Fibroblast of skin of abdomen (primary cell): ENCODE measurements around the gene IGSF3.

ENCODE experiments used
- DNase-seq: peaks from one replicate; pipeline ENCODE4 v3.0.0-alpha.2; 2013

IGSF3 gene

DNA sequence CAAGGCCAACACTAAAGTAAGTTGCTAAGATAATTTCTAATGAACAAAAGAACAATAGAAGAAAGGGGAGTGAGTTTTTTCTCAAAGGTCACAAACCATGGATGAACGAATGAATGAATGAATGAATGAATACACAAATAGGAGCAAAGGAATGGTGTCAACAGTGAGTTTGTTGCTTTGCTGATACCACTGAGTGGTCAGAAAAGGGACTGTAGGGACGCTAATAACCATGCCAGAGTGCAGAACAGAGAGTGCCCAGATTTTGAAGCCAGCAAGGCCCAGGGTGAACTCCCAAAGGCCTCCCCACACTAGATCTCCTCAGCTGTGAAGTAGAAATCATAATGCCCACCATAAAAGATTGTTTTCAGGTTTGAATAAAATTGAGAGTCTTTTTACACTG, 112.6 kb downstream of the IGSF3 start:
- DNase-seq, result no peak

DNA sequence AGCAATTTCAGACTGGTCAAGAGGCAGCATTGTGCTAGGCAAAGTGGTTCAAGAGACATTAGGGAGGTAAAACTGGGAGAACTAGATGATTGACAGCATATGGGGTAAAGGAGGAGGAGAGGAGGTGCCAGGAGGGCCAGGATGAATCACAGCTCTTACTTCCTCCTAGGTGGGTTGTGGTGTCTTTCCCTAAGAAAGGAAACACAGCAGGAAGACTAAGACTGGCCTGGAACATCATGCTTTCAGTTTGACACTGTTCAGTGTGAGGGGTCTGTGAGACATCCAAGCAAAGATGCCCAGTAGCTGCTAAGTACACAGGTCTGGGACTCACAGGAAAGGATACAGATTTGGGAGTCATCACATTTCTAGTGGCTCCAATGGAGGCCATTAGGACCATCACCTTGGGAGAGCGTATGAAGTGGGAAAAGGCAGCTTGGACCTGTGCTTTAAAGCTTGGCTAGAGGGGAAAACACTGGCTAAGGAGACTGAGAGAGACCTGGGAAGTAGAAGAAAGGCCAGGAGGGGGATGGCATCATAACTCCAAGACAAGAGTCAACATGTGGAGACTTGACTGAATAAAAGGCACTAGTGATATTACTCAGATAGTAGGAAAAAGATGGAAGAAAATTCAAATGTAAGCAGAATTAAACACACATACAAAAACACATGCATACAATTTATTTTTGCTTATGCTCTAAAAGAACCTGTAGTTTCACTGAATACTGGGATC, 114.0 kb downstream of the IGSF3 start:
- no peak for DNase-seq

DNA sequence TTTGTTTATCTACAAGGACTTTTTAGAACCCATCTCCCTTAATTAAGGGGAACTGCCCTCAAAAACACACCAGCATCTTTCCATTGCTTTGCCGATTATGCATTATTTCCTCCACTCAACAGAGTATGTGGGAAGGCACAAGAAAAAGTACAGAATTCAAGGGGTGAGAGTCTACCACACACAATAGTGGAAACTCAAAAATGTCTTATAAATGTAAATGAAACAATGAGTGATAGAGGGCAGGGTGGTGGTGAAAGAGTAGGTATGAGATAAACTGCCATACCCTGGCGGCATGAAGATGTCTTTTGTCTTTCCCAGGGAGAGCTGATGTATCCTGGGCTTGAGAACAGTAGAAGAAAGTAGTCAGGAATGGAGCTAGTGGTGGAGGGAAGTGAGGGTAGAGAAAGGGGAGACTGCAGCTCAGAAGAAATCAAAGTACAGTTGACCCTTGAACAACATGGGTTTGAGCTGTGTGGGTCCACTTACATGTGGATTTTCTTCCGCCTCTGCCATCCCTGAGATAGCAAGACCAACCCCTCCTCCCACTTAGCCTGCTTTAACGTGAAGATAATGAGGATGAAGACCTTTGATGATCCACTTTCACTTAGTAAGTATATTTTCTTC, 121.1 kb downstream of the IGSF3 start:
- DNase-seq, result no peak

DNA sequence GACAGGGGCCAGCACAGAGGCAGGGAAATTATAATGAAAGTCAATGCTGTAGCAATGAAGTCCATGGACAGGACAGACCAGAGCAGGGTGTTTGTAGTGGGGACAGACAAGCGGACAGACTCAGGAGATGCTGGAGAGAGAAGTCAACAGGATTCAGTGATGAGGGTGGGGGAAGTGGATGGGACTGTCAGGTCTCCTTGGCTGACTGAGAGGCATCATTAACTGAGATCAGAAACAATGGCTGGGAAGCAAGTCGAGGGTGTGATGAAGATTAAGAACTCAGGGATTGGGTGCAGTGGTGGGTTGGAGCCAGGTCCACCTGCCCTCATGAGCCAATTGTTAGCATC, 122.2 kb downstream of the IGSF3 start:
- no peak for DNase-seq

DNA sequence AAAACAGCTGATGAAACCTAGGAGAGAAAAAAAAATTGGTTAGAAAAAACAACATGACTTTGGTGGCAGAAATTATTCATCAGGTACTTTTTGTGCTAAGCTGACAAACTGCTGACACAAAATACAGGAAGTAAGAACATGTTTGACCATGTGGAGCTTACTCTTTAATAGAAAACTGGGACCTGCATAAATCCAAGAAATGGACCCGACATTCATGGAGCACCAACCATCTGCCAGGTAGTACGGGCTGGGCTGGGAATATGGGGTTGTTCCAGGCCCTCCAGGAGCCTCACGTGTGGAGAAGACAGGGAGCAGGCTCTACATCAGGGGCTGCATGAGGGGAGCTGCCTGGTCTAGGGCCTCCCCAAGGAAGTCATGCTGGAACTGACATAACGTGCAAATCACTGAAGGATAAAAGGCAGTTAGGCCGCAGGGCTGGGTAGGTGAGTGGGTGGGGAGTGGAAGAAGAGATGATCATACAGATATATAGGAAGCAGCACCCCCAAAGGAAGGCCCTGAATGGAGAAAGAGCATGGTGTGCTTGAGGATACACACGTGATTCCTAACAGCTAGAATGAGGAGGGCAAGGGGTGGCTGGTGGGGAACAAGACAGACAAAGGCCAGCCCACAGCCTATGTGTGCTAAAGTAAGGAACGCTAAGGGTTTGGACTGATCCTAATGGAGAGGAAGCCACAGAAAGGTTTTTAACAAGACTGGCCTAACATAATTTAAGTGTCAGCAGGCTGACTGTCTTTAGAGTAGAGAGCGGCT, 122.8 kb downstream of the IGSF3 start:
- DNase-seq, result no peak

DNA sequence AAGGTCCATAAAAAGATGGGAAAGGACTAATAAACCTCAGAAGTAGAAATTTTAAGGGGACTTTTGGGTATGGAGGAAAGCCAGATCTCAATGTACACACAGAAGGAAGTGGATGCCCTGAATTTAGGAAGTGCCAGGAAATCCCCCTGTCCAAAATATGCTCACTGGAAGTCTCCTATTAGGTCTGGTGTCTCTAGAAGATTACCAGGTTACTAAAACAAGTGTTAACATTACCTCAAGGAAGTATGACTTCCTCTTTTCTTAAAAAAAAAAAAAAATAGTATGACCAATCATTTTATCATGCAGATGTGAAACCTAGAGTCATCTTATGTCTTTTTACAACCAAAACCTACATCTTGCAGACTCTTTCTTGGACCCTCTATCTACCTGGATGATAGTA, 127.4 kb downstream of the IGSF3 start:
- no peak for DNase-seq

DNA sequence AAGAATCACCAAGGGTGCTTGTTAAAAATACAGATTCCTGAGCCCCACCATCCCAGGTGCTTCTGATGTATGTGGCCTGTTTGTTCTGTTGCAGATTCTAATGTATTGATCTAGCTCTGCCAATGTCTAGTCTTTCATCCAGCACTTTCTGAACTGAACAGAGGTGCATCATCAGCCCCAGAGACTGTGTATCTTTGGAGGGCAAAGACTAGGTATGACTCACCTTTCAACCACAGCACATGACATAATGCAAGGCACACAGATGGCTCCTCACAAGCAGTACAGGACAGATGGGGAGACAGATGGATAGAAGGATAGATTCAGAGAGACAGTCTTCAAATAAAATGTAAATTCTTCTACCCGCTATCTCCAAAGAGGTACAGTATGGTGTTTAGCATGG, 129.0 kb downstream of the IGSF3 start:
- peak; percentile 40 for DNase-seq

DNA sequence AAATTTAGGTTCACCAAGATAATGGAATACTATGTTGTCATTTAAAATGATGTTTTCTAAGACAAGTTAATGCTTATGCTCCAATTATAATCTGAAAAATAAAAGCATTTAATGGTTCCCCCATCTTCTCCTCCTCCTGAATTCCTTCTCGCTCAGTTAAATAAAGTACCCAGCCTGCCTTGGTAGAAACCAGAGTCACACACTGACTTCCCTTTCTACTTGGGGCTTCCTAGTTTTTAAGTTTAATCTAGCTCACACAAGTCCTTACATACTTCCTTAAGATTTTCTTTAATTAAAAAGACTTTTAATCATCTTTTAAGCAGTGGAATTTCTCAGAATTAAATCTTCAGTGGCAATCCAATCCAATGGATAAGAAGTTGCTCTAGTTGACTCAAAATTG, 129.6 kb downstream of the IGSF3 start:
- no peak for DNase-seq

DNA sequence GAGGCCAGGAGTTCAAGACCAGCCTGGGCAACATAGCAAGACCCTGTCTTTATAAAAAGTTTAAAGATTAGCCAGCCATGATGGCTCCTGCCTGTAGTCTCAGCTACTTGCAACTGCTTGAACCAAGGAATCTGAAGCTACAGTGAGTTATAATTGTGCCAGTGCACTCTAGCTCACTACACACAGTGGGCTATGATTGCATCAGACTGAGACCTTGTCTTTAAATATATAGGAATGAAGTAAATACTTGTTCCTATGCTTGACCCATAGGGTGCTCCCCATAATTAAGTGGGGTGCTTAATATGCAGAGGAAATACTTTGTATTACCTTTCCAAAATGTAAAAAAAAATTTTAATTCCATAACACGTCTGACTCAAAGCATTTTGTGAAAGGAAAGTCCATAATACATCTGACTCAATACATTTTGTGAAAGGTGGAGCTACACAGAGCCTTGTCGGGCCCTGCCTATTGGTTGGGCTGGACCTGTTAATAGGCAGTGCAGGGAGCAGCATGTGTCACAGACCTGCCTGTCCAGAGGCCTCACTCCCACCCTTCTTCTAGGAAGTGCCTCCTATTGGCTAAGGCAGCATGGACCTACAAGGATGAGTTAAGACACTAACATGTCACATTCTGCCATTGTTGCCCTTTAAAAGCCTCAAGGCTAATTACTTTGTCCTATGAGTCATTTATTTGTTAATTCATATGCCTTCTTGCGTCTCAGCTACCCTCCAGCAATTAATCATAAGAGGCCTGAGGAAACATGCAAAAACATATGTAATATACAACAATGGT, 130.3 kb downstream of the IGSF3 start:
- DNase-seq, result peak; percentile 27

DNA sequence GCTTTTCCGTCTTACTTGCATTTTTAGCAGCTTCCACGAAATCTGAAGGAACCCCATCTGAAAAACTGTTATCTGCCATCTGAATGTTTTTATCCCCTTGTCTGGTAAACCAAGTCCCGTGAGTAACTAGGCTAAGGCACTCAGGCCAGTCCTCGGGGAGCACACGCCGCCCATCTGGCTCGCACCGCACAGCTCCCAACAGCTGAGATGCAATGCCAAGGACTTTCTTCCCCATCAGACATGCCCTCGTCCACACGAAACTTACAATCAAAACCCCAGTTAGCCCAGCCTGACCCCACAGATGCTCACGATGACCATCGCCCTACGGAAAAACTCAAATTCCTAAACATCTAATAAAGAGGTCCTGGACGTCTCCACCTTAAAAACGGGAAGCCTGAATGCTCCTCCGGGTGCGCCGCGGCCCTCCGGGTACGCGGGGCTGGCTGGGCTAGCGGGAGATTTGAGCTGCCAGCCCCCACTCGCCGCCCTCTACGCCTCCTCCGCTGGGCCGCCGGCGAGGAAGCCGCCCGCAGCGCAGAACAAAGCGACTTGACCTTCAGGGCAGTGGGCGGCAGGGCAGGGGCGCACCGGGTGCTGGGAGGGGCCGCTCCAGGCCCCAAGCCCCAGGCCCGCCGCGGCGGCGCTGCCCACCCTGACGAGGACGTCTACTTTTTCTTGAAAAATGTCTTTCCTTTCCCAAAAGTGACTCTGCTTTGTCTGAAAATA, 133.4 kb downstream of the IGSF3 start:
- no peak for DNase-seq

DNA sequence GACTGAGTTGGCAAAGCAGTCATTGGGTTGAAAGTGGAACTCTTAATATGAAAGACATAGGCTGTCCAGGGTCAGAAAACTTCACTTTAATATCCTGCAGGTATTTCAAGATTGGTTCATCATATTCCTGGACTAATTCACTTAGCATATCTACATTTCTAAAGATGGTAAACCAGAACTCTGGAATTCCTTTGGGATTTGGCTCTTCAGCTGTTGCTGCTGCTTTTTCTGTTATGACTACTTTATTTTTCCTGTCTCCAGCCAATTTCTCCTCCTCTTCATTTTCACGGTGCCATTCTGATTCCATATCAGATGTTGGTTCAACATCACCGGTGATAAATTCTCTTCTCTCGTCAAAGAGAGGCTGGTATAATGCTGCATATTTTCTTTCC, 134.1 kb downstream of the IGSF3 start:
- DNase-seq, result no peak

DNA sequence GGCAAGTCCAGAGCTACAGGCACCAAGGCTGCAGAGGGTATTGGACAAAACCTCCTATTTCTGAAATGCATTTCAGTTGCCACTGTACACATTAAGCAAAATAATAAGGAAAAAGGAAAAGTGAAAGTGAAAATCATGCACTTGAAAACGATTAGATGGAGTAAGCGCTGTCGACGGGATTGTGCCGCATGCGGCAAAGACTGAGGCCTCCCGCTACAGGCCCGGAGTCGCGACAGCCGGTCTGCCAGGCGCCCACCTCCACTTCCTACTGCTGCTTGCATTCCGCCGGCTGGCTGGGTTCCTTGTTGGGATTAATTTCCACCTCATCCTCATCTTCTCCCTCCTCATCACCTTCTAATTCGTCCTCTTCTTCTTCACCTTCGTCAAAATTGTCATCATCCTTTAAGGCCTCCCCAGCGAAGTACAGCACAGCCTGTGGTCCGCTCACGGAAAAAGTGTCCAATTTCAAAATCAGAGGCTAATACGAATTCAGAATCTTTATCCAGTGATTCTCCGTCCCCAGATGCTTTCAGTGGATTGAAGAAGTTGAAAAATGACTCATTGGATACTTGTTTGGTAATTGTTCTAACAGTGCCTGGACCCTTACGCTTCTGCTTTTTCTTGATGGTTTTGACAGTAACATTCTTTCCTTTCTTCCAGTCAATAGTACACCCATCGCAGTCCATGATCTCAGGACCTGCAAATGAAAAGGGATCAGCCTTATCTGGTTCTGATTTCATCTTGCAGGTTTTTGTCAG, 134.7 kb downstream of the IGSF3 start:
- no peak for DNase-seq

DNA sequence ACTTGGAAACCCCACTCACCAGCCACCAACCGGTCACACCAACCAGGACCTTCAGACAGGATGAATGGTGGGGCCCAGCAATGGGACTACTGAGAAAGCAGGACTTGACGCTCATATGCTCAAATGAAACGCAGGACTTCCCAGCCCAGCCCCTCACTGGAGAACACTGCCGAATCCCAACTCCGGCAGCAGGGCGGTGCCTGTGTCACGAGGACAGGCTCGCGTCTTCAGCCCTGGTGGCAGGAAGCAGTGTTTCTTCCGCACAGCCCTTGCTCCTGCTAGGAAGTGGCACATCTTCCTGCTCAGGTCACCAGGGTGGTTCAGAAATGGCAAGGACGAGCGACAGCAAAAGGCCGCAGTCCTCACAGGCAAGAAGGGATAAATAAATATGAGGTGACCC, 135.6 kb downstream of the IGSF3 start:
- DNase-seq, result no peak

DNA sequence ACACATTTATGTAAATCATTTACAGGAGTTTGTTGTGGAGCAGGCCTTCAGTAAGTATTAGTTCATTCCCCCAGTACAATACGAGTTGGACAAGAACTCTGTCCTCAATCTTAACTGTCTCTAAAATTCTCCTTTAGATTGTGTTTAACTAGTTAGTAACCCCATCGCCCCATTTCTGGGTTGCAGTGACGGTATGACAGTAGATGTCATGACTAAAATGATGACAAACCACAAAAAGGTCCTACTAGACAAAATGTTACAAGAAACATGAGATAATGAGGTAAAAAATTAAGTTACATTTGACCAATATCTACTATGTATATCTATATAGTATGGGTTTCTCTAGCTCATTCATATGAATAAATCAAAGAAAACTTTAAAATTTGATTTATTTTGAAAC, 137.9 kb downstream of the IGSF3 start:
- no peak for DNase-seq

DNA sequence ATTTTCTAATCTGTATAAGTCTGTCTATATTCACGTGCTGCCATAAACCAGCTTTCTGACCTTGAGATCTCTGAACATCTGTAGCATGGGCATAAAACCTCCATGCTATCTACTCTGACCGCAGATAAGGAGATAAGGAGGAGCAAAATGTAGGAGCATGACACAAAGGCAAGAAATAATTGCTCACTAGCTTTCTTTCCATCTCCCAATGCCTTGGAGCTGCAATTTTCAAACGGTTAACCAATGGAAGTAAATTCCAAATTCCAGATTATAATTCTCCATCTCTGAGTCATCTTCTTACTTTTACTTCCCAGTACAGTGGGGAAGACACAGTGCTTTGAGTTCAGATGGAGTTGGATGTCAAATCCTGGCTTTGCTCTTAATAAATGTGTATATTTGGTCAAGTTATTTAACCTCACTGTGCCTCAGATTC, 138.3 kb downstream of the IGSF3 start:
- peak; percentile 53 for DNase-seq

DNA sequence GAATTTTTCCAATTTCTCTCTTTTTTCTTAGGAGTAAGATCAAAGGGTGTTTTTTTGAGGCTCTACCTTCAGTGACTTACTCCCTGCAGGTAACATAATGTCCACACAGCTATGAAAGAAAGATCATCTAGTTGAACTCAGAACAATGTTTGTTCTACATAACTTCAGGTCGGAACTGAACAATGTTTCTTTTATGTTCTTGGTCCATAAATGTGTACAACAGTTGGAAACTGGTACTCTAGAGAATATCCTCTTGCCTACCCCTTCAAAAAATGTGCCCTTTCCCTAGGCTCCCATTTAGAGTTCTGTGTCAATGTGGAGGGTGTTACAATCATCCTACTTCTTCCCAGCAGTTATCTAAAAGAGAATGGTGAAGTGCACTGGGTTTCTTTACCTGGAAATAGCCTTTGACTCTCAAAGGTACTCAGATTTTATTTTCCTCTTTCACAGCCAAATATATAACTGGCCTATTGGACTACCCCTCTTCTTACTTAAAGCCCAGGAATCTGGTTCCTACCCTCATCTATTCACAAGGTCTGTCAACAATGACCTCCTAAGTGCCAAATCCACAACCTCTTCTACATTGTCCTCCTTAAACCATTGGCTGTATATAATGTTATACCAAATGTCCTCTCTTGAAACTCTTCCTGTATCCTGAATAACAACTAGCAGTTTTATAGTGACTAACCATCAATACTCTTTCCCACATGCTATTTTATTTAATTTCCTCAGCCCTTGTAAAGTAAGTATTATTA, 139.0 kb downstream of the IGSF3 start:
- DNase-seq, result no peak

DNA sequence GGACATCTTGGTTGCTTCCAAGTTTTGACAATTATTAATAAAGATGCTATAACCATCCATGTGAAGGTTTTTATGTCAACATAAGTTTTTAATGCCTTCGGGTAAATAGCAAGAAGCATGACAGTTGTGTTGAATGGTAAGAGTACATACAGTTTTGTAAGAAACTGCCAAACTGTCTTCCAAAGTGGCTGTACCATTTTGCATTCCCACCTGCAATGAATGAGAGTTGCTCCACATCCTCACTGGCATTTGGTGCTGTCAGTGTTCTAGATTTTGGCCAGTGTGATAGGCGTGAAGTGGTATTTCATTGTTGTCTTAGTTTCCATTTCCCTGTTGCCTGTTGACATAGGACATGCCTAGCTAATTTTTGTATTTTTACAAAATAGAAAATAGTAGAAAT, 142.1 kb downstream of the IGSF3 start:
- no peak for DNase-seq
